LNCAP (cell line): ENCODE measurements around the gene ATP2B1.

Experiments used
- TF ChIP-seq, protein P1 (sequence below): fragments of 450-650 bp; IDR thresholded peaks from 2 replicates; pipeline ENCODE4 v1.5.1; 2017; ENCODE audit warnings: mild to moderate bottlenecking

ATP2B1 gene

DNA sequence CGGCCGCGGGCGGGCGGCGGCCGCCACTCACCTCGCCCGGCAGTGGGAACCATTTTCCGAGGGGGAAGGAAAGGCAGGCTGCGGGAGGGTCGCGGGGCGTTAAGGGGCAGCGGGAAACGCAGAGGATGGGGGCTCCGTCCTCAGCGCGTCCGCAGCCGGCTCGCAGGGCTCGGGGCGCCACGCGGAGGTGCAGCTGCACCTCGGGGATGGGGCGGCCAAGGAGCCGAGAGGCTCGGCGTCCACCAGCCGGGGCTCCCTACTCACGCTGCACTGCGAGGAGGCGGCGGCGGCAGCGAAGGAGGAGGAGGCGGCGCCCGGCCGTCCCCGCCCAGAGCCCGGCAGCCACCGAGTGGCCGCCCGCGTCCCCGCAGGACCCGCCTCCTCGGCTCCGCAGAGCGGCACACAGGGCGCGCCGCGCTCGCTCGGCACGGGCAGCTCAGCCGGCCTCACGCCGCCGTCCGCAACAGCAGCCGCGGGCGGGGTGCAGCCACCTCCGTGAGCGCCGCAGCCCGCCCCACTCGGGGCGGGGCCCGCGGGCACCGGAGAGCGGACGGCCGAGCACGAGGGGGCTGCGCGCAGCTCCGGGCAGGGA lies at the start of gene ATP2B1:
TSS of gene ATP2B1 (minus strand) at position 274 of the 592 bp plus-strand sequence. CDS start 52,952 bp downstream, outside the sequence.
- TF ChIP-seq, protein P1, sequence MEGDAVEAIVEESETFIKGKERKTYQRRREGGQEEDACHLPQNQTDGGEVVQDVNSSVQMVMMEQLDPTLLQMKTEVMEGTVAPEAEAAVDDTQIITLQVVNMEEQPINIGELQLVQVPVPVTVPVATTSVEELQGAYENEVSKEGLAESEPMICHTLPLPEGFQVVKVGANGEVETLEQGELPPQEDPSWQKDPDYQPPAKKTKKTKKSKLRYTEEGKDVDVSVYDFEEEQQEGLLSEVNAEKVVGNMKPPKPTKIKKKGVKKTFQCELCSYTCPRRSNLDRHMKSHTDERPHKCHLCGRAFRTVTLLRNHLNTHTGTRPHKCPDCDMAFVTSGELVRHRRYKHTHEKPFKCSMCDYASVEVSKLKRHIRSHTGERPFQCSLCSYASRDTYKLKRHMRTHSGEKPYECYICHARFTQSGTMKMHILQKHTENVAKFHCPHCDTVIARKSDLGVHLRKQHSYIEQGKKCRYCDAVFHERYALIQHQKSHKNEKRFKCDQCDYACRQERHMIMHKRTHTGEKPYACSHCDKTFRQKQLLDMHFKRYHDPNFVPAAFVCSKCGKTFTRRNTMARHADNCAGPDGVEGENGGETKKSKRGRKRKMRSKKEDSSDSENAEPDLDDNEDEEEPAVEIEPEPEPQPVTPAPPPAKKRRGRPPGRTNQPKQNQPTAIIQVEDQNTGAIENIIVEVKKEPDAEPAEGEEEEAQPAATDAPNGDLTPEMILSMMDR: no peak

GRCh38 chr12:89756585-89757398 lies 48.2 kb upstream of the ATP2B1 start:
- TF ChIP-seq, protein P1: no peak

DNA sequence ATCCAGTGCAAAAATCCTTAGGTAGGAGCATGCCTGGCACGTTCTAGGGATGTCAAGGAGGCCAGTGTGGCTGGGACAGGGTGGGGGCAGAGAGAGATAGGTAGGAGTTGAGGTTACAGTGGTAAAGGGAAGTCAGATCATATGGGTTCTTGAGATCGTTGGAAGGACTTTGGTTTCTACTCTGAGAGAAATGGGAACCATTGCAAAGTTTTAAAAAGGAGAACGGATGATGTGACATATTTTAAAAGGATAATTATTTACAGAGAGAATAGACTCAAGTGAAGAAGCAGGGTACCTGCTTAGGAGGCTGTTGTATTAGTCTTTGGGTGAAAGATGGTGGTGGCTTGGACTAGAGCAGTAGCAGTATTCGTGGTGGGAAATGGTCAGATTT lies 47.6 kb upstream of the ATP2B1 start:
- TF ChIP-seq, protein P1: no peak

GRCh38 chr12:89753997-89754396 lies 45.4 kb upstream of the ATP2B1 start:
- TF ChIP-seq, protein P1: no peak

DNA sequence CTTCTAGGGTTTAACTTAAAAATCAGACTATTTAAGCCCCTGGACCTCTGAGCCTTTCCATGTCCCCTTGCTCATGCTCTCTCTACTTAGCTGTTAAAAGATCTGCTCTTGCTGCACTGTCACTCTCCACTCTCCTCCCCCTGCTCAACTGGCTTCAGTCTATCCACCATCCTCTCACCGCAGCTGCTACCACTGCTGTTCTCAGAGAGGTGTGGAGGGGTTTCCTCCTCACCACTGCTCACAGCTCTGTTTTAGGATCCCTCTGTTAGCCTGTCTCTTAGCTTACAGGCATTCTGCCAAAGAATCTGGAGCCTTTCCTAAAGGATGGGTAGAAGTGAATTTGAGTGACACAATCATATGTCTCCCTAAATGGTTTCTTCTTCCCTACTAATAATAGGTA lies 43.7 kb upstream of the ATP2B1 start:
- TF ChIP-seq, protein P1: no peak

- TF ChIP-seq, protein P1: no peak
Observed at GRCh38 chr12:89750389-89751351, 42.0 kb upstream of the ATP2B1 start.

GRCh38 chr12:89748791-89749190 lies 40.2 kb upstream of the ATP2B1 start:
- TF ChIP-seq, protein P1: no peak
